ENCODE measurements around the gene DYNC1H1. TPM values are rescaled to one million over a fixed set of nuclear protein-coding genes. Genes with fewer than 3 reads are reported as not detected.
"Not testable (repeated sequence)": the region's sequence is repeated elsewhere in the genome, so short reads cannot be mapped to it uniquely, and the experiment has no call there.

The DYNC1H1 gene
- total and polyA plus RNA-seq, 12 donors = 202 to 509 (median 348) TPM

DNA sequence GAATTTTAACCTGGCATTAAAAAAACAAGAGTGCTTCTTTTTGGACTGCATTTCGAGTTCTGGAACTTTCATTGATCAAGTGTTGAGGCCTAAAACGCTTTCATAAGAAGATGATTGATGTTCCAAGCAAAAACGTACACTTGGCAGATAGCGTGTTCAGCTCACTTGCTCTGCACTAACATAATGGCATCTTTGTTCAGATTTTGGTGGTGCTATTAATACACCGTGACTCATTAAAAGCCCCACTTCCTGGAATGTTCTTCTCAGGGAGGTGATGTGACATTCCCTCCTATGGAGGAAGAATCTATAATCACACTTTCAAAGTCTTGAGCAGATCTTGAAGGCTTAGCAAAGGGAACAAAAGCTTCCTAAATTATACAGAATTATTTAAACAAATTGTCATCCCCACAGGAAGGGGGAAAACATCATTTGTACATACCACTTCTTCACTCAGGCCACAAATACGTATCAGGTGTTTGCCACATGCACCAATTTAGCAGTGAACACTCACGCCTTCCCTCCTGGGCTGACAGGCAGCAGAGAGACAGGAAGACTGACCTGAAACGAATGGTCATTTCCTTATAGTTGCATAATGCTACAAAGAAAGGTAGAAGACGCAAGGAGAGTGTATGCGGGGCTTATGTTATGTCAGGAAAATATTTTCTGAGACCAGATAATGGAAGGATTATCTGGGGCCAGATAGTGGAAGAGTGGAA lies 107.1 kb downstream of the DYNC1H1 start:
- no peak for TF ChIP-seq POLR2A (IDR thresholded peaks at IDR 0.05)
- TF ChIP-seq, protein P1, sequence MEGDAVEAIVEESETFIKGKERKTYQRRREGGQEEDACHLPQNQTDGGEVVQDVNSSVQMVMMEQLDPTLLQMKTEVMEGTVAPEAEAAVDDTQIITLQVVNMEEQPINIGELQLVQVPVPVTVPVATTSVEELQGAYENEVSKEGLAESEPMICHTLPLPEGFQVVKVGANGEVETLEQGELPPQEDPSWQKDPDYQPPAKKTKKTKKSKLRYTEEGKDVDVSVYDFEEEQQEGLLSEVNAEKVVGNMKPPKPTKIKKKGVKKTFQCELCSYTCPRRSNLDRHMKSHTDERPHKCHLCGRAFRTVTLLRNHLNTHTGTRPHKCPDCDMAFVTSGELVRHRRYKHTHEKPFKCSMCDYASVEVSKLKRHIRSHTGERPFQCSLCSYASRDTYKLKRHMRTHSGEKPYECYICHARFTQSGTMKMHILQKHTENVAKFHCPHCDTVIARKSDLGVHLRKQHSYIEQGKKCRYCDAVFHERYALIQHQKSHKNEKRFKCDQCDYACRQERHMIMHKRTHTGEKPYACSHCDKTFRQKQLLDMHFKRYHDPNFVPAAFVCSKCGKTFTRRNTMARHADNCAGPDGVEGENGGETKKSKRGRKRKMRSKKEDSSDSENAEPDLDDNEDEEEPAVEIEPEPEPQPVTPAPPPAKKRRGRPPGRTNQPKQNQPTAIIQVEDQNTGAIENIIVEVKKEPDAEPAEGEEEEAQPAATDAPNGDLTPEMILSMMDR (IDR thresholded peaks at IDR 0.05) = no peak
- Histone ChIP-seq H3K4me1 (replicated peaks in 1 of 2) (no peaks in the 10 kb centered on the region), H3K4me3 (no peak overlapping the region), H3K9me3 (replicated peaks in 1 of 3) (no peaks in the 10 kb centered on the region), H3K36me3 (replicated peaks in 1 of 2) (no peaks in the 10 kb centered on the region), H3K27me3 (no peaks in the 10 kb centered on the region), H3K27ac (no peak overlapping the region)
- no peak for DNase-seq
- intact Hi-C loops (cut with DNase I) = no loop called here
- WGBS, 4 donors = 69 to 76% (median 74%) methylated on average over 10 of the region's 10 CpGs

DNA sequence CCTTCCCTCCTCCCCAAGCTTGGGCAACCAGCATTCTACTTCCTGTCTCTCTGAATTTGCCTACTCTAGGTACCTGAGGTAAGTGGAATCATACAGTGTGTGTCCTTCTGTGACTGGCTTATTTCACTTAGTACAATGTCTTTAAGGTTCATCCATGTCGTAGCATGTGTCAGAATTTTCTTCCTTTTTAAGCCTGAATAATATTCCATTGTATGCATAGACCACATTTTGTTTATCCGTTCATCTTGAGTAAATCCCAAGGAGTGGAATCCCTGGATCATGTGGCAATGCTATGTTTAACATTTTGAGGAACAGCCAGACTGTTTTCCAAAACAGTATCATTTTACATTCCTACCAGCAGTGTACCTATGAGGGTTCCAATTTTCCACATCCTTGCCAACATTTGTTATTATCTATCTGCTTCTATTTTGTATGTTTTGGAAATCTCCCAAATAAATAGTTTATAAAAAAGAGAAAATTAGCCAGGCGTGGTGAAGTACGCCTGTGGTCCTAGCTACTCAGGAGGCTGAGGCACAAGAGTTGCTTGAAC lies 110.1 kb downstream of the DYNC1H1 start:
- no peak overlapping the region for H3K4me3 ChIP-seq
- 78 to 96% (median 91%) methylated on average over 4 of the region's 4 CpGs for WGBS, 4 donors
- H3K27me3 ChIP-seq = no peaks in the 10 kb centered on the region
- no peaks in the 10 kb centered on the region for H3K4me1 ChIP-seq (replicated peaks in 1 of 2)
- TF ChIP-seq, protein P1 (IDR thresholded peaks at IDR 0.05) = no peak
- TF ChIP-seq POLR2A (IDR thresholded peaks at IDR 0.05) = no peak
- intact Hi-C loops (cut with DNase I) = no loop called here
- no peaks in the 10 kb centered on the region for H3K9me3 ChIP-seq (replicated peaks in 1 of 3)
- peaks cover 0 to 13% of the 10 kb centered on the region in 2 donors for H3K36me3 ChIP-seq (replicated peaks in 1 of 2)
- H3K27ac ChIP-seq = no peak overlapping the region
- no peak for DNase-seq

DNA sequence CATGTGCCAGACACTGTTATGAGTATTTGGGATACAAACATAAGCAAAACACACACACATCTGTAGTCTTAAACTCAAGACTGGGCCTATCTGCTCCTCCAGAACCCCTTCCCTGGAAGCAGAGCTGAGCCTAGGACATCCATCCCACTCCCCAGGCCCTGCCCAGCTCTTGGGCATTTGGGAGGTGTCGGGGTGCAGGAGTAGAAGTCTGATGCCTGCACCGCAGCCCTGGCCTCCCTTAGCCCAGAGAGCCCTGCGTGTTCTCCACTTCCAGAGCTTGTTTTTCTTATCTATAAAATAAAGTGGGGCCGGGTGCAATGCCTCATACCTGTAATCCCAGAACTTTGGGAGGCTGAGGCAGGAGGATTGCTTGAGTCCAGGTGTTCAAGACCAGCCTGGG lies 110.8 kb downstream of the DYNC1H1 start:
- WGBS, 4 donors = 92 to 98% (median 98%) methylated on average over 4 of the region's 4 CpGs
- DNase-seq = no peak
- no peaks in the 10 kb centered on the region for H3K27me3 ChIP-seq

DNA sequence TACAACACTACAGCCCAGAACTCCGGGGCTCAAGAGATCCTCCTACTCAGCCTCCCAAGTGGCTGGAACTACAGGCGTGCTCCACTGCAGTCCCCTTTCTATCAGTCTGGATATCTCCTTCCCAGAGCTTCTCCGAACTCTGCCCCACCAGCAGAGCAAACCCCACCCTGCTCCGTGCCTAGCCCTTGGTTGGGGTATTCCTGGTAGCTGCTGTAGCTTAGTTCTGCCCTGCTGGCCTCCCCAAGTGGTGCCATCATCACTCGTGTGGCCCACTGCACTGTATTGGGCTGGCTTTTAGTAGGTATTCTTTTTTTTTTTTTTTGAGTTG lies 113.0 kb downstream of the DYNC1H1 start:
- intact Hi-C loops (cut with DNase I) = no loop called here
- Histone ChIP-seq H3K4me1 (replicated peaks in 1 of 2) (peaks cover 0 to 9% of the 10 kb centered on the region in 2 donors), H3K27me3 (no peaks in the 10 kb centered on the region), H3K36me3 (replicated peaks in 1 of 2) (peaks cover 0 to 42% of the 10 kb centered on the region in 2 donors), H3K27ac (no peak overlapping the region), H3K4me3 (no peak overlapping the region), H3K9me3 (replicated peaks in 1 of 3) (no peaks in the 10 kb centered on the region)
- TF ChIP-seq, protein P1 (IDR thresholded peaks at IDR 0.05) = no peak
- TF ChIP-seq POLR2A (IDR thresholded peaks at IDR 0.05) = no peak
- no peak for DNase-seq
- 84 to 91% (median 89%) methylated on average over 5 of the region's 5 CpGs for WGBS, 4 donors

More for the DNA sequence above, 110.8 kb downstream of the DYNC1H1 start:
- H3K36me3 ChIP-seq (replicated peaks in 1 of 2) = peaks cover 0 to 20% of the 10 kb centered on the region in 2 donors
- intact Hi-C loops (cut with DNase I) = no loop called here
- no peak overlapping the region for H3K27ac ChIP-seq
- no peak overlapping the region for H3K4me3 ChIP-seq
- no peak for TF ChIP-seq POLR2A (IDR thresholded peaks at IDR 0.05)
- TF ChIP-seq, protein P1 (IDR thresholded peaks at IDR 0.05) = no peak
- no peaks in the 10 kb centered on the region for H3K4me1 ChIP-seq (replicated peaks in 1 of 2)
- no peaks in the 10 kb centered on the region for H3K9me3 ChIP-seq (replicated peaks in 1 of 3)

DNA sequence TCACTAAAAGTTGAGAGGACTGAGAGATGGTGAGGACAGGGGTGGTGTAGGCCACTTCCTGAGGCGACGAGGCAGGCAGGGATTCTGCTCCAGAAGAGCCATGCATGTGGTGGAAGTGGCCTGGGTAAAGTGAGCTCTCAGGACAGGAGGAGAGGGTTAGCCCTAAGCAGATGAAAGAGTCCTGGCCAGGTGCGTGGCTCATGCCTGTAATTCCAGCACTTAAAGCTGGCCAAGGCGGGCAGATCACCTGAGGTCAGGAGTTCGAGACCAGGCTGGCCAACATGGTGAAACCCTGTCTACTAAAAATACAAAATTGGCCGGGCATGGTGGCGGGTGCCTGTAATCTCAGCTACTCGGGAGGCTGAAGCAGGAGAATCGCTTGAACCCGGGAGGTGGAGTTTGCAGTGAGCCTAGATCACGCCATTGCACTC lies 114.0 kb downstream of the DYNC1H1 start:
- Histone ChIP-seq H3K4me1 (replicated peaks in 1 of 2) (peaks cover 3 to 20% of the 10 kb centered on the region in 2 donors), H3K36me3 (replicated peaks in 1 of 2) (peaks cover 0 to 52% of the 10 kb centered on the region in 2 donors)
- intact Hi-C loops (cut with DNase I); H3K27me3 ChIP-seq; H3K27ac ChIP-seq; DNase-seq; H3K4me3 ChIP-seq; H3K9me3 ChIP-seq (replicated peaks in 1 of 3): not testable (repeated sequence)
- 89 to 96% (median 93%) methylated on average over 11 of the region's 11 CpGs for WGBS, 4 donors

Data from adrenal gland (tissue), 12 donors.